Measurements from ENCODE around the gene PCSK2. TPM values are rescaled to one million over a fixed set of nuclear protein-coding genes. Genes with fewer than 3 reads are reported as not detected.
A peak's percentile ranks its signal among the peaks of the same experiment; 100 is the strongest.

The PCSK2 gene
- total RNA-seq, 1 experiment from 2014 or later = not detected

DNA sequence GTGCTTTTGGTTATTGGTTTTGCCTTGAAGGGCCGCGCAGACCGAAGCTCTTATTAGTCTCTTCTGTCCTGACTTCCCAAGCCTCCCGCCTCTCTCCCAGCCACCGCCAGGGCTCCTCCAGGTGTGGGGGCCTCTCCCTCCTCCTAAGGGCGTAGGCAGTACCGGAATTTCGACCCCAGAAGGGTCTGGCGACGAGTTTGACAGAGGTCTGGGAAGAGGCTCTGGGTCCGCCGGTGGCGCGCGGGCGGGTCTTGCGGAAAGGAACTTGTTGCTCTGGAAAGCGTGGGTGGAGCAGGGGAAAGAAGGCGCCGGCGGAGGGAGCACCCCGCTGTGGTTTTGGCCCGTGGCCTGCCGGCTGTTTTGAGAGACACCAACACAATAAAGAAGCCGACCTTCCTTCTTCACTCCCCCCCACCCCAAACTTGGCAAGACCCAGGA is 1.8 kb downstream of the PCSK2 start:
- Histone ChIP-seq H3K4me1 (ENCODE audit: low read length) (no peaks in the 10 kb centered on the region), H3K27me3 (ENCODE audit: low read length) (no peaks in the 10 kb centered on the region), H3K9me2 (replicated peaks; ENCODE audit: insufficient read depth, low read length) (no peaks in the 10 kb centered on the region), H3K27ac (ENCODE audit: low read length) (no peak overlapping the region), H4K20me1 (ENCODE audit: insufficient read depth, low read depth, low read length) (no peaks in the 10 kb centered on the region), H3K36me3 (ENCODE audit: insufficient read depth, low read length) (no peaks in the 10 kb centered on the region), H3K4me3 (ENCODE audit: low read length) (no peak overlapping the region), H3K4me2 (ENCODE audit: low read depth, low read length, poor library complexity, severe bottlenecking) (no peak overlapping the region), H3K9ac (ENCODE audit: low read length) (no peak overlapping the region), H3K9me3 (ENCODE audit: low read length) (no peaks in the 10 kb centered on the region), H2AFZ (ENCODE audit: low read length) (no peak overlapping the region), H3K79me2 (ENCODE audit: low read length) (no peaks in the 10 kb centered on the region)
- DNase-seq = no peak

DNA sequence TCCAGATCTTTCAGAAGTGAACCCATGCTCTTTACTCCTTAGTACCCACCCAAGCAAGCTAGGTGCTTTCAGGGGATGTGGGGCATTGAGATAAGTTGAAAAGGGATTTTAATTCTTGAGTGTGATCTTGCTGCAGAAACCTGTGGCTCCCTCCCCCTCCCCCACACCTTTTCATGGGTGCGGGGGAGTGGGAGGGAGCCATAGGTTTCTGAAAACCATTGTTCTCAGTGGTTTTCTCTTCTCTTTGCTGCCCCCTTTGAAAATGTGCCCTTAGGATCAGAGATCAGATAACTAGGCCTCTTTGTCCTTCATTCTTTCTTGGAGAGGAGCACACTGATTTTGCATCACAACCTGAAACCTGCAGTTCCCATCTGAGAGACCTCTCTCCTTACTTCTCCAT is 2.4 kb downstream of the PCSK2 start:
- no peak overlapping the region for H3K4me2 ChIP-seq (ENCODE audit: low read depth, low read length, poor library complexity, severe bottlenecking)
- 0 out of 2 replicates have a peak, but pooled peaks cover 2% of the 10 kb centered on the region for H3K27me3 ChIP-seq (ENCODE audit: low read length)
- H3K4me3 ChIP-seq (ENCODE audit: low read length) = no peak overlapping the region
- no peaks in the 10 kb centered on the region for H3K36me3 ChIP-seq (ENCODE audit: insufficient read depth, low read length)
- H4K20me1 ChIP-seq (ENCODE audit: insufficient read depth, low read depth, low read length) = no peaks in the 10 kb centered on the region
- H3K9me2 ChIP-seq (replicated peaks; ENCODE audit: insufficient read depth, low read length) = no peaks in the 10 kb centered on the region
- no peaks in the 10 kb centered on the region for H3K9me3 ChIP-seq (ENCODE audit: low read length)
- no peaks in the 10 kb centered on the region for H3K4me1 ChIP-seq (ENCODE audit: low read length)
- H3K9ac ChIP-seq (ENCODE audit: low read length) = no peak overlapping the region
- H3K79me2 ChIP-seq (ENCODE audit: low read length) = no peaks in the 10 kb centered on the region
- H2AFZ ChIP-seq (ENCODE audit: low read length) = no peak overlapping the region
- no peak for DNase-seq
- no peak overlapping the region for H3K27ac ChIP-seq (ENCODE audit: low read length)

DNA sequence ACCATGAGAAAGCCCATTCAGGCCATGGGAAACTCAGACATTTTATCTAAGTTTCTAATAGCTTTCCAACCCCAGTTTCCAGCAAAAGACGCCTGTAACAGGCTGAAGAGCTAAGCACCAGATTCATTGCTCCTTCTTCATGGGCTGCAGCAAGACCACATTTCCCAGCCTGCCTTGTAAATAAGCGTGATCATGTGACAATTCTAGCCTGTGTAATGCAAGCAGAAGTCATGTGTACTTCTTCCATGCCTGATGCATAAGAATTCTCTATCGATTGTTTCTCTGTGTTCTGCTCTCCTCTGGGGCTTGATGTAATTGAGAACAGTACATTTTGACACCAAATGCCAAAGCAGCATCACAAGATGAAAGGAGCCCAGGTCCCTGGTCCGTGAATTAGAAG is 6.8 kb downstream of the PCSK2 start:
- H3K4me3 ChIP-seq (ENCODE audit: low read length) = no peak overlapping the region
- H3K9me2 ChIP-seq (replicated peaks; ENCODE audit: insufficient read depth, low read length) = no peaks in the 10 kb centered on the region
- 0 out of 2 replicates have a peak, but pooled peaks cover 3% of the 10 kb centered on the region for H3K27me3 ChIP-seq (ENCODE audit: low read length)
- no peaks in the 10 kb centered on the region for H3K4me1 ChIP-seq (ENCODE audit: low read length)
- no peak overlapping the region for H3K4me2 ChIP-seq (ENCODE audit: low read depth, low read length, poor library complexity, severe bottlenecking)
- no peaks in the 10 kb centered on the region for H3K36me3 ChIP-seq (ENCODE audit: insufficient read depth, low read length)
- no peaks in the 10 kb centered on the region for H4K20me1 ChIP-seq (ENCODE audit: insufficient read depth, low read depth, low read length)
- H3K27ac ChIP-seq (ENCODE audit: low read length) = no peak overlapping the region
- H2AFZ ChIP-seq (ENCODE audit: low read length) = no peak overlapping the region
- DNase-seq = no peak
- H3K79me2 ChIP-seq (ENCODE audit: low read length) = no peaks in the 10 kb centered on the region
- H3K9ac ChIP-seq (ENCODE audit: low read length) = no peak overlapping the region
- H3K9me3 ChIP-seq (ENCODE audit: low read length) = no peaks in the 10 kb centered on the region

DNA sequence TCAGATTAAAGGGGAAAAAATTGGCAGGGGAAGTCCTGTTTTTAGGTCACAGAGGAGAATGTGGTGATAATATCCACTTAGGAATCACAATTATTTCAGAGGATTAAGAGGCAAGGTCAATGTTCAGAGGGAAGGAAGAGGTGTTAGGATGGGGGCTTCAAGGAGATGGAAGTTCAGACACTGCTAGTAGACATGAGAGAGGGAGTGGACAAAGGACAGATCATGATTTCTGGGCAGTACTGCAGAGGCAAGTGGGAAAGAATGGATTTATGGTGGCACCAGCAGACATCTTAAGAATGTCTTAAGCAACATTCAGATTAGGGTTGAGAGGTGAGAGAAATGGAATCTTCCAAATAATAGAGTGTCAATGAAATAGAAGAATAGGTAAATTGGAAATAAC is 9.9 kb downstream of the PCSK2 start:
- Histone ChIP-seq H3K4me2 (ENCODE audit: low read depth, low read length, poor library complexity, severe bottlenecking) (no peak overlapping the region), H3K9me3 (ENCODE audit: low read length) (no peaks in the 10 kb centered on the region), H3K4me3 (ENCODE audit: low read length) (no peak overlapping the region), H4K20me1 (ENCODE audit: insufficient read depth, low read depth, low read length) (no peaks in the 10 kb centered on the region), H3K27me3 (ENCODE audit: low read length) (0 out of 2 replicates have a peak, but pooled peaks cover 3% of the 10 kb centered on the region), H3K36me3 (ENCODE audit: insufficient read depth, low read length) (no peaks in the 10 kb centered on the region), H3K27ac (ENCODE audit: low read length) (no peak overlapping the region), H3K9ac (ENCODE audit: low read length) (no peak overlapping the region), H3K79me2 (ENCODE audit: low read length) (no peaks in the 10 kb centered on the region), H3K4me1 (ENCODE audit: low read length) (no peaks in the 10 kb centered on the region), H3K9me2 (replicated peaks; ENCODE audit: insufficient read depth, low read length) (peaks cover 4% of the 10 kb centered on the region; the same call in 1 of the 2 replicates), H2AFZ (ENCODE audit: low read length) (no peak overlapping the region)
- DNase-seq = no peak

DNA sequence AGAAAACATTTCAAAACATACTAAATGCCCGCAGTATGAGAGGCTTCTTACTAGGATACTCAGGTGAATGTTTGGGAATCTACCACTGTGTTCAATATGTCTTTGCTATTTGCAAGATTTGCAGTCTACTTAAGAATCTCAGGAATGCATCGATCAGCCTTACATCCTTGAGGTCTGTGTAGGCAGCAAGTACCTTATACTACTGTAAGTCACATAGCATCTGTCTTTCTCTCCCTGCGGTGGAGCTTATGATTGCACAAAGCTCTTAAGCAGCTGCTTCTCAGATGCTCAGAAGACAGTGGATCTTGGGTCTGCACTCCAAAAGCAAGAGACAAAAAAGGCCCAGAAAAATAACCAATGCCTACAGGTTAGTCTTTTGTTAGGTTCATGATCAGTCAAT is 21.4 kb downstream of the PCSK2 start:
- Histone ChIP-seq H4K20me1 (ENCODE audit: insufficient read depth, low read depth, low read length) (no peaks in the 10 kb centered on the region), H2AFZ (ENCODE audit: low read length) (no peak overlapping the region), H3K9me2 (replicated peaks; ENCODE audit: insufficient read depth, low read length) (no peaks in the 10 kb centered on the region), H3K4me2 (ENCODE audit: low read depth, low read length, poor library complexity, severe bottlenecking) (no peak overlapping the region), H3K9ac (ENCODE audit: low read length) (no peak overlapping the region), H3K79me2 (ENCODE audit: low read length) (no peaks in the 10 kb centered on the region), H3K4me1 (ENCODE audit: low read length) (no peaks in the 10 kb centered on the region), H3K27ac (ENCODE audit: low read length) (no peak overlapping the region), H3K36me3 (ENCODE audit: insufficient read depth, low read length) (no peaks in the 10 kb centered on the region), H3K4me3 (ENCODE audit: low read length) (no peak overlapping the region), H3K9me3 (ENCODE audit: low read length) (no peaks in the 10 kb centered on the region), H3K27me3 (ENCODE audit: low read length) (no peaks in the 10 kb centered on the region)
- DNase-seq = no peak

DNA sequence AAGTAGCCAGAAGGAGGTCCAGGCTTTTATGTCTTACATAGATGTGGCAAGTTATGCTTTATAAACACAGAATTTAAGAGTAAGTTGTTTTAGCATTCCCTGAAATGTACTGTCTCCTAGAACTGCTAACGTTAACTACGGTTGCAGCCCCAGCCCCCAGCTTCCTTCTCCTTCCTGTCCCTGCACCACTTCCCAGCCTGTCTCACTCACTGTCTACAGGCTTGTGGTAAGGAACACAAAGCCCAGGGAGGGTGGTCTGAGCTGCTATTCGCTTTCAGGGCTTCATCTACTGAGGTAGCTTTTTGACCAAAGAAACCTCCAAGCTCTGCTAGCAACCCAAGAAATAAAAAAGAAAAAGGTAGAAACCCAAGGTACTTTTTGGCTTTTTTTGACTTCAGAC is 35.9 kb downstream of the PCSK2 start:
- Histone ChIP-seq H3K36me3 (ENCODE audit: insufficient read depth, low read length) (no peaks in the 10 kb centered on the region), H2AFZ (ENCODE audit: low read length) (no peak overlapping the region), H3K27me3 (ENCODE audit: low read length) (no peaks in the 10 kb centered on the region), H3K9ac (ENCODE audit: low read length) (no peak overlapping the region), H4K20me1 (ENCODE audit: insufficient read depth, low read depth, low read length) (no peaks in the 10 kb centered on the region), H3K9me3 (ENCODE audit: low read length) (no peaks in the 10 kb centered on the region), H3K27ac (ENCODE audit: low read length) (no peak overlapping the region), H3K79me2 (ENCODE audit: low read length) (no peaks in the 10 kb centered on the region), H3K4me3 (ENCODE audit: low read length) (no peak overlapping the region), H3K4me1 (ENCODE audit: low read length) (no peaks in the 10 kb centered on the region), H3K9me2 (replicated peaks; ENCODE audit: insufficient read depth, low read length) (no peaks in the 10 kb centered on the region), H3K4me2 (ENCODE audit: low read depth, low read length, poor library complexity, severe bottlenecking) (no peak overlapping the region)
- no peak for DNase-seq

DNA sequence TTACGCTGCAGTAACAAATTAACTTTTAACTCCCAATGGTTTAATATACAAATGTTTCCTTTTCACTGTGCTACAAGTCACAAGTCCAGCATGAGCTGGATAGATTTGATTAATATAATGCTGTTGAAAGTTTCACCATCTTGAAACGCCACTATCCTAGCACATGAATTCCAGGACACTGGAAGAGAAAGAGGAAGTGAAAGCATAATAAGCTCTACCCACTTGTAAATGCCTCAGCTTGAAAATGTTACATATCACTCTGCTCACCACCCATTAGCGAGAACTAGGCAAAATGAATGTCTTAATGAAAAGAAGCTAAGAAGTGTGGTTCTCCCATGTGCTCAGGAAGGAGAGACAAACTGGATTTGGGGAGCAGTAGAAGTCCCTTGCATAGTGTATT is 46.9 kb downstream of the PCSK2 start:
- Histone ChIP-seq H4K20me1 (ENCODE audit: insufficient read depth, low read depth, low read length) (no peaks in the 10 kb centered on the region), H3K27ac (ENCODE audit: low read length) (no peak overlapping the region), H3K36me3 (ENCODE audit: insufficient read depth, low read length) (no peaks in the 10 kb centered on the region), H3K9ac (ENCODE audit: low read length) (no peak overlapping the region), H3K79me2 (ENCODE audit: low read length) (no peaks in the 10 kb centered on the region), H2AFZ (ENCODE audit: low read length) (no peak overlapping the region), H3K27me3 (ENCODE audit: low read length) (no peaks in the 10 kb centered on the region), H3K4me2 (ENCODE audit: low read depth, low read length, poor library complexity, severe bottlenecking) (no peak overlapping the region), H3K4me3 (ENCODE audit: low read length) (no peak overlapping the region), H3K4me1 (ENCODE audit: low read length) (no peaks in the 10 kb centered on the region), H3K9me3 (ENCODE audit: low read length) (no peaks in the 10 kb centered on the region), H3K9me2 (replicated peaks; ENCODE audit: insufficient read depth, low read length) (no peaks in the 10 kb centered on the region)
- no peak for DNase-seq

DNA sequence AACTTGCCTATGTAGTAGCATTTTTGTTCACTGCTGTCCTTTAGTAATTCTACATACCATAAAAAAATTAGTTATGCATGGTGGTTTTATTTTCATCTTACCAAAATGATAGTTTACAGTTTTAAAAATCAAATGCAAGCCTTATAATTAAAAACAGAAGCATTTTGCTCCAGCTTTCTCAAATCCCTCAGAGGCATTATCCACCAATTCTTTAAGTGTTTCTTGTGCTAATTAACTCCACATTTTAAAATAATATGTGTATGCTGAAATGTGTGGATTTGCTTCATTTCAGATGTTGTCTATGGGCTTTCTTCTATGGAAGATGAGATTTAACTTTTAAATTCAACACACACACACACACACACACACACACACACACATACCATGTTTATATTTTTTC is 49.3 kb downstream of the PCSK2 start:
- no peaks in the 10 kb centered on the region for H3K9me3 ChIP-seq (ENCODE audit: low read length)
- no peaks in the 10 kb centered on the region for H4K20me1 ChIP-seq (ENCODE audit: insufficient read depth, low read depth, low read length)
- H3K79me2 ChIP-seq (ENCODE audit: low read length) = no peaks in the 10 kb centered on the region
- no peaks in the 10 kb centered on the region for H3K9me2 ChIP-seq (replicated peaks; ENCODE audit: insufficient read depth, low read length)
- no peaks in the 10 kb centered on the region for H3K27me3 ChIP-seq (ENCODE audit: low read length)
- no peak overlapping the region for H3K9ac ChIP-seq (ENCODE audit: low read length)
- DNase-seq = no peak
- H3K4me1 ChIP-seq (ENCODE audit: low read length) = no peaks in the 10 kb centered on the region
- H3K27ac ChIP-seq (ENCODE audit: low read length) = no peak overlapping the region
- no peak overlapping the region for H2AFZ ChIP-seq (ENCODE audit: low read length)
- no peak overlapping the region for H3K4me2 ChIP-seq (ENCODE audit: low read depth, low read length, poor library complexity, severe bottlenecking)
- no peaks in the 10 kb centered on the region for H3K36me3 ChIP-seq (ENCODE audit: insufficient read depth, low read length)
- H3K4me3 ChIP-seq (ENCODE audit: low read length) = no peak overlapping the region

DNA sequence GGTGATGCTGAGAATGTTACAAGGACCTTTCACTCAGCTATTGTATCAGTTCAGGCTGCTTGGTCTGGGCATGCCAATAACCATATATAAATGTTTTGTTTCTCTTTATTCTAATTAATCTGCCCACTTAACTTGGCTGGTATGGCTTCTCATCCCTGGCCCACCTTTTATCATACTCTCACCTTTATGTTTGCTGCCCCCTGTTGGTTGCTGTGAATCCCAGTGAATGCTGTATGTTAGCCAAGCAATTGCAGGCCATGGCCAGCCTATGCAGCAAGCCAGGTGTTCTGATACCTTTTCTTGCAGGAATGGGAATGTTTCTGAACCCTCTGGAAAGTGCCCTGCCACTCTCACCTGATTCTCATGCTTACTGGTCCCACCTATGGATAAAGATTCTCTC is 54.6 kb downstream of the PCSK2 start:
- Histone ChIP-seq H3K27me3 (ENCODE audit: low read length) (no peaks in the 10 kb centered on the region), H3K27ac (ENCODE audit: low read length) (no peak overlapping the region), H3K79me2 (ENCODE audit: low read length) (no peaks in the 10 kb centered on the region), H3K4me1 (ENCODE audit: low read length) (no peaks in the 10 kb centered on the region), H3K9me3 (ENCODE audit: low read length) (no peaks in the 10 kb centered on the region), H2AFZ (ENCODE audit: low read length) (no peak overlapping the region), H4K20me1 (ENCODE audit: insufficient read depth, low read depth, low read length) (no peaks in the 10 kb centered on the region), H3K4me3 (ENCODE audit: low read length) (no peak overlapping the region), H3K36me3 (ENCODE audit: insufficient read depth, low read length) (no peaks in the 10 kb centered on the region), H3K9ac (ENCODE audit: low read length) (no peak overlapping the region), H3K4me2 (ENCODE audit: low read depth, low read length, poor library complexity, severe bottlenecking) (no peak overlapping the region), H3K9me2 (replicated peaks; ENCODE audit: insufficient read depth, low read length) (no peaks in the 10 kb centered on the region)
- DNase-seq = peak; percentile 83

Data from Karpas-422 (cell line).